Ramos (cell line): ENCODE results near the gene KCNH4.
"Not testable (repeated sequence)": the region's sequence is repeated elsewhere in the genome, so short reads cannot be mapped to it uniquely, and the experiment has no call there.

ENCODE experiments used
- in situ Hi-C: fragments of 300-500 bp; cut with MboI; formaldehyde crosslinking; loops from one replicate; pipeline ENCODE4 v1.14.3; 2022; ENCODE audit warnings: low sequenced_read_pairs; ENCODE audit not compliant: unreplicated experiment

Gene KCNH4

GRCh38 chr17:42180411-42180921, 476 bp downstream of the KCNH4 start:
- in situ Hi-C loops: no loop called here

DNA sequence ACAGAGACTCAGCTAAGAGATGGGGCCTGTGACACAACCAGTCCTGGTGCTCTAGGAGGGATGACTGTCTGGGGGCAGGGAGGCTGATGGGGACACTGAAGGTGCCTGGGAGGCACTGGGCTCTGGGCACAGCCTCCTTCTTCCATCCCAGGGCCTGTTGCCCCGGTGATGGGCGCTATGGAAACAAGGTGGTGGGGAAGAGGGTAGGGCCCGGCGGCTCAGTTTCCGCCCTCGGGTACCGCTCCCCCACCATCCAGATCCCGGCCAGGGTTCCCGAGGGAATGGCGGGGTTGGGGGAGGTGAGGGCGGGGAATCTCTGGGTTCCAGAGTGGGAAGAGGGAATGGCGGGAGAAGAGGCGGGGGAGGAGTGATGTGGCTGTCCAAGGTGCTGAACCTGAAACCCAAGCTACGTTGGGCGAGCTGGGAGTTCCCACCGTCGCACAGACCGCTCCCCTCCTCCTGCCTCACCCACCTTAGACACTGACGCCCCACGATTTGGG, 981 bp downstream of the KCNH4 start:
- in situ Hi-C loops: no loop called here

- in situ Hi-C loops: no loop called here
Observed at GRCh38 chr17:42179335-42179734, 1.6 kb downstream of the KCNH4 start.

DNA sequence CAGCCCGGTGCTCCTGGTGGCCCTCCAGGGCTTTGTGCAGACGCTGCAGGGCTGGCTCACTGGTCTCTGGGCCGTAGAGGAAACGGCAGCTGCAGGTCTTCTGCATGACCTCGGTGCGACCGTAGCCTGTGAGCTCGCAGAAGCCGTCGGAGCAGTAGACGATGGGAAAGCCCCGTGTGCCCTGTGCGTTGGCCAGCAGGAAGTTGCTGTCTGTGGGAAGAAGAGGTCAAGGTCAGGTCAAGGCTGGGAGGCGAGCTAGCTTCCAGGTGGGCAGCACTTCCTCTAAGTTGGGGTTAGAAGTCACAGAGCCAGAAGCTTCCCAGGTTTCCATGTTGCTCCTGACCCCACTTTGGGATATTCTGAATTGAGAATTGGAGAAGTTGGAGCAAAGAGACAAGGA, 2.1 kb downstream of the KCNH4 start:
- in situ Hi-C loops: no loop called here

DNA sequence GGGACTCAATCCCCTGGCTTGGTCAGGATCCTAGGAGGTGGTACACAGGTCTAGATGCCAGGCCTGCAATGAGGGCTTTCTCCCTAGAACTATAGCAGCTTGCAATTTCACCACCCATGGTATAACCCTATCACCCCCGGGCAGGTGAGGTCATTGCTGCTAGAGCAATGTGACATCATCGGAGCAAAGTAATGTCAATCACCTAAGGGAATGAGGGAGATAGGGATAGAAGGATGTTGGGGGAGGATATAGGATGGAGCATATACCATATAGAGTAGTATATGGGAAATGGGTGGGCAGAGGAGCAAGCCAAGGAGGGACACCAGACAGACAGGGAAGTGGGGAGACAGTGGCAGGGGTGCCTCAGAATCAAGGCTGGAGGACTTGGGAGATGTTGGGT, 3.3 kb downstream of the KCNH4 start:
- in situ Hi-C loops: no loop called here

DNA sequence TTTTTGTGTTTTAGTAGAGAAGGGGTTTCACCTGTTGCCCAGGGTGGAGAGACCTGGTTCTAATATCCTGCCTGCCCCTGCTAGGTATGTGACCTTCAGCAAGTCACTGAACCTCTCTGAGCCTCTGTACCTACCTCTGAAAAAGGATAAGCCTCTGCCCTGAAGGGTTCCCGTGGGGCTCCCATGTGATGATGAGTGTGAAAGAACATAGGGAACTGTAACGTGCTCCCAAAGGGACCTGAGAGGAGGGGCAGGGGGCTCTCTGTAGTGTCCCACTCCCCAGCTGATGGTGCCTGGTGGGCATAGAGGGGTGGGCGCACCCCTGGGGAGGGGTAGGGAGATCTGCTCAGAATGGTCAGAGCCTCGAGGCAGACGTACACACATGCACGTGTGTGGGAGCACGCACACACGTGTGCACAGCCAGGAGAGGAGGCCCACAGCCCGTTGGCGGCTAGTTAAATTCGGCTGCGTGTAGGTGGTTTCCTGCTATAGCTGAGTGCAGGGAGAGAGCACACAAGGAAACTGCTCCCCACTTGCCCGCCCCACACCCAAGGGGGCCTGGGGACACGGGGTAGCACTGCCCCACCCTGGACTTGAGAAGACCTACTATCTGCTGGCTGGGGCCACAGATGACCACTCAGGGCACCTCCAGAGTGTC, 6.7 kb downstream of the KCNH4 start:
- in situ Hi-C loops: no loop called here

- in situ Hi-C loops: no loop called here
Observed at GRCh38 chr17:42171831-42172230, 9.1 kb downstream of the KCNH4 start.

GRCh38 chr17:42169351-42169750, 11.6 kb downstream of the KCNH4 start:
- in situ Hi-C loops: no loop called here

- in situ Hi-C loops: no loop called here
Observed at GRCh38 chr17:42167807-42168206, 13.1 kb downstream of the KCNH4 start.

- in situ Hi-C loops: no loop called here
Observed at GRCh38 chr17:42166196-42166763, 14.7 kb downstream of the KCNH4 start.

DNA sequence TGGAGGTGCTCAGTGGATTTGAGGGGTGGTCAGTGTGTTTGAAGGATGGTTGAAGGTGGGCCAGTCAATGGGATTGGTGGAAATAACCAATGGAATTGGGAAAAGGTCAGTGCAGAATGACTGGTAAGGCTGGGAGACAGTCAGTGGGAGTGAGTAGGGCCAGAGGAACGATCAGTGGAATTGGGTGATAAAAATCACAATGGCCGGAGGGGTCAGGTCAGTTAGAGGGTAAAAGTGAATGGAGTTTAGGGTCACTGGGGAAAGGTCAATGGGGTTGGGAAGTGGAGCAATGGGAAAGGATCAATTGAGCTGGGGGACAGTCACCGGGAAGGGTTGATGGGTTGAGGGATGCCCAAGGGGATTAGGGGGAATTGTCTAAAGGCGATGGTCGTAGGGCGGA, 15.2 kb downstream of the KCNH4 start:
- in situ Hi-C loops: no loop called here

- in situ Hi-C loops: no loop called here
Observed at GRCh38 chr17:42163696-42164407, 17.1 kb downstream of the KCNH4 start.

DNA sequence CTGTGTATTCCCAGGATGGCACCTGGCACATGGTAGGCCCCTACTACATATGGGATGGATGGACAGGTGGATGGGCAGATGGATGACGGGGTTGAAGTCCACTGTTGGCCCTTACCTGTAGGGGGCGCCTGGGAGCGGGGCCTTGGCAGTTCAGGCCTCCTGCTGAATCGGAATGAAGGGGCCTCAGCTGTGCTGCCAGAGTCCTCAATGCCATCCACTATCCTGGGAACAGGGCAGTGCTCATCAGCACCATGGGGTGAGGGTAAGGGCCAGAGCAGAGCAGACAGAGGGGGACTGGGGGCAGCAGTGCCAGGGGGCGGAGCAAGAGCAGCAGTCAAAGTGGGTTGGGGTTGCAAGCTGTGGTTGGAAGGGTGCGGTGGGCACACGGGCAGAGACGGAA, 17.8 kb downstream of the KCNH4 start:
- in situ Hi-C loops: no loop called here

DNA sequence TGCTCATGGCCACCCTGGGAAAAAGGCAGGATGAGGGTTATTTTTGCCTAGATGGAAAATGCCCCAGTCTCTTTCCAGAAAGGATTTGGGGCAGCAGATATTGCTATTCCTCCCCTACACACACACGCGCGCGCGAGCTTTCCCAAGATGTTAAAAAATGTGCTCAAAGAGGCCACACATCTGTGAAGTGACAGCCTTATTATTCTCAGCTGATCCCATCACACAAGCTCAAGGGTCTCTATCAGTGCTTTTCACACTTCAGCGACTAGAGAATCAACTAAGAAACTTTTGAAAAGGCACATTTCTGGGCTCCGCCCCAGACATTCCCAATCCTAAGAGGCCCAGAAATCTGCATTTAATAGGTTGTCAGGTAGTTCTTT, 20.4 kb downstream of the KCNH4 start:
- in situ Hi-C loops: no loop called here

DNA sequence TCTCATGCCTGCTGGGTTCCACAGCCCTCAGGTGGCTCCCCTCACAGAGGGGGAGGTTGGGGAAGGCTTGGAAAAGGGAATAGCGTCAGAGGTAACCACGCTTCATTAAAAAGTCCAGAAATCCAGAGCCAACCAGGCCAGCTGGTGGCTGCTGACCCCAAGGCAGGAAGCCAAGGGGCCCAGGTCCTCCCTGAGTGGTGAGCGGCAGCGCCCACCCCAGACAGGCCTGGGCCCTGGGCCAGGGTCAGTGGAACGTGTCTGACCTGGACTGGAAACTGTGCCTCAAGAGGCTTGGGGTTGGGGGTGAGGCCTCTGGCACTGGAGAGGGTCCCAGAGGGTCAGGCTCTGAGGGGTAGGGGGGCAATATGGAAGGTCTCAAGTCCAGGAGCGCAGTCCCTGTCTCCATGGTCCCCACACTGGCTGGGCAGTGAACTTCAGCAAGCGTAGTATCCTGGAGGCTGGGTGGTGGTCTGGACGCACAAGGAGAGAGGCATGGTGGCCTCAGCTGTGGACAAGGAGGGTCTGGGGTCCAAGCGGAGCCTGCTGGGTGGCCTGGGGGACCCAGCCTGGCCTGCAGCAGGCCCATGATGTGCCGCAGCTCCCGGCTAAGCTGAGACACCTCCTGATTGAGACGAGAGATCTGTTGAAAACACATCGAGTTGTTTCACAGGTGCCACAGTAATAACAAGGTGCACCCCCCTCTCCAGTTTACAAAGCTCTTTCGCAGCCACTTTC, 21.0 kb downstream of the KCNH4 start:
- in situ Hi-C loops: no loop called here

- in situ Hi-C loops: no loop called here
Observed at GRCh38 chr17:42155614-42156045, 25.3 kb downstream of the KCNH4 start.

GRCh38 chr17:42153919-42154742, 26.8 kb downstream of the KCNH4 start:
- in situ Hi-C loops: no loop called here

DNA sequence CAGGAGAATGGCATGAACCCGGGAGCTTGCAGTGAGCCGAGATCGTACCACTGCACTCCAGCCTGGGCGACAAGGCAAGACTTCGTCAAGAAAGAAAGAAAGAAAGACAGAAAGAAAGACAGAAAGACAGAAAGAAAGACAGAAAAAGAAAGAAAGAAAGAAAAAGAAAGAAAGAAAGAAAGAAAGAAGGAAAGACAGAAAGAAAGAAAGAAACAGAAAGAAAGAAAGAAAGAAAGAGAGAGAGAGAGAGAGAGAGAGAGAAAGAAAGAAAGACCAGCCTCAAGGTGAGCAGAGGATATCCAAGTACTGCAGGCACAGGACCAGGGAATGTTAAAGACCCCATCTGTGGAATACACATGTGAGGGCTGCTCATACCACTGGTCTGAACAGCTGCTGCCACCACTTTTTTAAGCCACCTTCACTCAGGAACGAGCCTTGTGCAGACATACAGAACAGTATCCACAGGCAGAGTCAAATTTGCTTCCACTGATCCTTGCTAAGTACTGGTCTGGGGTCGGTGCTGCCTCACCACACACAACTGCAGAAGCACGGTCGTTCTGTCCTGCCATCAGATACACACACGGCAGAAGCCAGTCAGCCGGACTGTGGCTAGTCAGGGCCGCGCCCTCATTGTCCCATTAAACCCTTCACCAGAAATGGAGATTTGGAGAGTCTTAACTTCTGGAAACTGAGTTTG, 33.9 kb downstream of the KCNH4 start:
- in situ Hi-C loops: no loop called here

DNA sequence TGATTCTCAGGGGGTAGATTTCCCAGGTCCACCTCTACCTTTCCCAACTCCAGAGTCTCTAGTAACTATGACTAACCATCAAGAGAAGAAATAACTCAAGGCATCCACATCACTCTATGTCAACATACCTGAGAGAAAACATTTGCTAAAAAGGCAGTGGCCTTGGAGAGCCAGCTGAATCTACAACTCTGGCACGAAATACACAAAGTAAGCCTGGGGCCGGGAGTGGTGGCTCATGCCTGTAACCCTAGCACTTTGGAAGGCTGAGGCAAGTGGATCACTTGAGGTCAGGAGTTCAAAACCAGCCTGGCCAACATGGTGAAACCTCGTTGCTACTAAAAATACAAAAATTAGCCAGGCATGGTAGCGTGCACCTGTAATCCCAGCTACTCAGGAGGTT, 37.8 kb downstream of the KCNH4 start:
- in situ Hi-C loops: not testable (repeated sequence)
